ENCODE data around the gene HDLBP. TPM values are rescaled to one million over a fixed set of nuclear protein-coding genes. Genes with fewer than 3 reads are reported as not detected.
A peak's percentile ranks its signal among the peaks of the same experiment; 100 is the strongest.

HDLBP gene
- polyA plus RNA-seq, 1 experiment = 707 TPM

GRCh38 chr2:241273210-241274020 is 42.1 kb downstream of the HDLBP start:
- ChIA-PET CTCF (no interaction called here), POLR2A (no interaction called here)
- H3K27ac ChIP-seq (ENCODE audit: low read depth, low read length) = peak overlapping the region; percentile 61

DNA sequence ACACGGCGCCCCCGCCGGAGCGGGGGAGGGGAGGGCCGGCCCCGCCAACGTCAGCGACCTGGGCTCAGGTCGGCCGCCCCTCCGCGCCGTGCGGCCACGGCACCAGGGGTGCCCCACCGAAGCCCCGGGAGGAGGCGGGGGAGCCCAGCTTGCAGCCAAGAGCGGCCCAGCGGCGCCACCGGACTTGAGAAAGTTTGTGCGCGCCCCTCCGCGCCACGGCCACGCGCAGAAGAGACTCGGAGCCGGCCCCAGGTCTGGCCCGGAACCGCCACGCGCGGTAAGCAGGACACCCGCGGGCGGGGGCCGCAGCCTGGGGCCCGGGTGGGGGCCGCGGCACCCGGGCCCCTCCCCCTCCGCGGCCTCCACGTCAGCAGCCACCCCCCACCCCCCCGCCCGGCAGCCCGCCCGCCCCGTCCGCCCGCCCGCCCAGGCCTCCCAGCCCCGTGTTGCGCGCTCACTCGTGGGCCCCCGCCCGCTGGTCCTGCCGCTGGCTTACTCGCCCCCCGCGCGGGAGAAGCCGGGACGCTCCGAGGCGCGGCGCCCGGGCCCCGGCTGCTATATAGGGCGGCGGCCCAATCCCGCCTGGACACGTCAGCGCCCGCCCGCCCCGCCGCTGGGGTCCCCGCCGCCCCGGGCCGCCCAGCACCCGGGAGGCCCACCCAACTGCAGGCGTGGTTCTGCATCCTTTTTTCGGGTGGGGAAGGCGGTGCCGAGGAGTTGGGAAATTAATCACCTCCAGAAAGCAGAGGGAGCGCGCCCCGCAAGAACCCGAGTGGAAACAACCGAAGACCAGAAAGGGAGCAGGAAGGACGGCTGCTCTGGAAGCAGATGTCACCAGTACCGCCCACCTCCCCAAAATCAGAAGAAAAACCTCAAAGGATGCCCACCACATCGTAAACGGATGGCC is 42.9 kb downstream of the HDLBP start:
- DNase-seq (ENCODE audit: low read depth, low spot score) = peak; percentile 20
- no peaks in the 10 kb centered on the region for H3K27me3 ChIP-seq (ENCODE audit: control insufficient read depth, insufficient read depth, low read length)
- peak overlapping the region; percentile 84 for H3K4me3 ChIP-seq (ENCODE audit: low read depth, low read length)
- H3K27ac ChIP-seq (ENCODE audit: low read depth, low read length) = peak overlapping the region; percentile 61
- POLR2A ChIA-PET = interaction anchor here (0.6 to 2.0 kb wide), 2 partner anchors 43 to 363 kb away, joined by 5 to 15 read pairs; partner anchors contain the start of gene HDLBP
- CTCF ChIA-PET = no interaction called here
- TF ChIP-seq, protein P1, sequence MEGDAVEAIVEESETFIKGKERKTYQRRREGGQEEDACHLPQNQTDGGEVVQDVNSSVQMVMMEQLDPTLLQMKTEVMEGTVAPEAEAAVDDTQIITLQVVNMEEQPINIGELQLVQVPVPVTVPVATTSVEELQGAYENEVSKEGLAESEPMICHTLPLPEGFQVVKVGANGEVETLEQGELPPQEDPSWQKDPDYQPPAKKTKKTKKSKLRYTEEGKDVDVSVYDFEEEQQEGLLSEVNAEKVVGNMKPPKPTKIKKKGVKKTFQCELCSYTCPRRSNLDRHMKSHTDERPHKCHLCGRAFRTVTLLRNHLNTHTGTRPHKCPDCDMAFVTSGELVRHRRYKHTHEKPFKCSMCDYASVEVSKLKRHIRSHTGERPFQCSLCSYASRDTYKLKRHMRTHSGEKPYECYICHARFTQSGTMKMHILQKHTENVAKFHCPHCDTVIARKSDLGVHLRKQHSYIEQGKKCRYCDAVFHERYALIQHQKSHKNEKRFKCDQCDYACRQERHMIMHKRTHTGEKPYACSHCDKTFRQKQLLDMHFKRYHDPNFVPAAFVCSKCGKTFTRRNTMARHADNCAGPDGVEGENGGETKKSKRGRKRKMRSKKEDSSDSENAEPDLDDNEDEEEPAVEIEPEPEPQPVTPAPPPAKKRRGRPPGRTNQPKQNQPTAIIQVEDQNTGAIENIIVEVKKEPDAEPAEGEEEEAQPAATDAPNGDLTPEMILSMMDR (IDR thresholded peaks at IDR 0.05; ENCODE audit: low read depth, low read length) = no peak
- H3K9me3 ChIP-seq (ENCODE audit: control insufficient read depth, insufficient read depth, low read length) = no peaks in the 10 kb centered on the region

More at GRCh38 chr2:241273210-241274020, 42.1 kb downstream of the HDLBP start:
- DNase-seq (ENCODE audit: low read depth, low spot score) = no peak
- Histone ChIP-seq H3K27me3 (ENCODE audit: control insufficient read depth, insufficient read depth, low read length) (no peaks in the 10 kb centered on the region), H3K4me3 (ENCODE audit: low read depth, low read length) (peak overlapping the region; percentile 84), H3K9me3 (ENCODE audit: control insufficient read depth, insufficient read depth, low read length) (no peaks in the 10 kb centered on the region)
- TF ChIP-seq, protein P1 (IDR thresholded peaks at IDR 0.05; ENCODE audit: low read depth, low read length) = no peak

DNA sequence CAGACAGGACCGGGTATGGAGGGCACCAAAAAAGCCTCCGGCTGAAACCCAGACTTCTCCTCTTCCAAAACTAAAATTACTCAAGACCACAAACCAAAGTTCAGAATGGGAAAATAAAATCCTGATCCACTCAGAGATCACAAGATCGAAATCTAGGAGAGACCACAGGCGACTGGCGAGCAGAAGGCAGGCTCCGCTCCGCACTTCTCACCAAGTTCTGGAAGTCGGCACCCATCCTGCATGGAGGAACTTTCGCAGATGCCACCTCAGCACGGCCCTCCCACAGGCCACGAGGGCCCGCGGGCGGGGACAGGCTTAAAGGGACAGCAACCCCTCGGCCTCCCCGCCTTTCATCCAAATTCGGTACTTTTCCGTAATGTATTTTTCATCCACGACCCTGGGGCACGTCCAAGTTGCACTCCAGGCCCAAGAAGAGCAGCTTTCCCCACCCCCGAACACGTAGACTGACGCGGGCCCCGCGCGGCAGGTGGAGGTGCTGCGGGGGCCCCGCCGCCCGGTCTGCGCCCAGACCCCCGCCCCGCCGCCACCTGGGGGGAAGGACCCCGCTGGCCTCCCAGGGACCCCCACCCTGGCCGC is 43.7 kb downstream of the HDLBP start:
- DNase-seq (ENCODE audit: low read depth, low spot score) = peak; percentile 33
- TF ChIP-seq, protein P1 (IDR thresholded peaks at IDR 0.05; ENCODE audit: low read depth, low read length) = no peak
- POLR2A ChIA-PET = interaction anchor here (0.6 to 2.0 kb wide), 3 partner anchors 43 to 364 kb away, joined by 3 to 15 read pairs (median 5); partner anchors contain the start of gene HDLBP

GRCh38 chr2:241270531-241270930 is 44.9 kb downstream of the HDLBP start:
- DNase-seq (ENCODE audit: low read depth, low spot score) = no peak
- TF ChIP-seq, protein P1 (IDR thresholded peaks at IDR 0.05; ENCODE audit: low read depth, low read length) = no peak
- Histone ChIP-seq H3K4me3 (ENCODE audit: low read depth, low read length) (peak overlapping the region; percentile 84), H3K27me3 (ENCODE audit: control insufficient read depth, insufficient read depth, low read length) (no peaks in the 10 kb centered on the region), H3K9me3 (ENCODE audit: control insufficient read depth, insufficient read depth, low read length) (no peaks in the 10 kb centered on the region), H3K27ac (ENCODE audit: low read depth, low read length) (no peak overlapping the region)
- CTCF ChIA-PET = interaction anchor here (0.5 kb wide), 1 partner anchor 108 kb away, joined by 4 read pairs; no protein-coding TSS in a partner anchor
- POLR2A ChIA-PET = interaction anchor here (2.0 kb wide), 1 partner anchor 45 kb away, joined by 15 read pairs; the partner anchor contains the start of gene HDLBP

More for the DNA sequence above, 43.7 kb downstream of the HDLBP start:
- peak overlapping the region; percentile 84 for H3K4me3 ChIP-seq (ENCODE audit: low read depth, low read length)
- CTCF ChIA-PET = no interaction called here
- peak overlapping the region; percentile 52 for H3K27ac ChIP-seq (ENCODE audit: low read depth, low read length)
- no peaks in the 10 kb centered on the region for H3K27me3 ChIP-seq (ENCODE audit: control insufficient read depth, insufficient read depth, low read length)
- H3K9me3 ChIP-seq (ENCODE audit: control insufficient read depth, insufficient read depth, low read length) = no peaks in the 10 kb centered on the region

Data from AG04450 (cell line).